ENCODE measurements around the gene ALG10.
"Not testable (repeated sequence)": the region's sequence is repeated elsewhere in the genome, so short reads cannot be mapped to it uniquely, and the experiment has no call there.

Gene ALG10

DNA sequence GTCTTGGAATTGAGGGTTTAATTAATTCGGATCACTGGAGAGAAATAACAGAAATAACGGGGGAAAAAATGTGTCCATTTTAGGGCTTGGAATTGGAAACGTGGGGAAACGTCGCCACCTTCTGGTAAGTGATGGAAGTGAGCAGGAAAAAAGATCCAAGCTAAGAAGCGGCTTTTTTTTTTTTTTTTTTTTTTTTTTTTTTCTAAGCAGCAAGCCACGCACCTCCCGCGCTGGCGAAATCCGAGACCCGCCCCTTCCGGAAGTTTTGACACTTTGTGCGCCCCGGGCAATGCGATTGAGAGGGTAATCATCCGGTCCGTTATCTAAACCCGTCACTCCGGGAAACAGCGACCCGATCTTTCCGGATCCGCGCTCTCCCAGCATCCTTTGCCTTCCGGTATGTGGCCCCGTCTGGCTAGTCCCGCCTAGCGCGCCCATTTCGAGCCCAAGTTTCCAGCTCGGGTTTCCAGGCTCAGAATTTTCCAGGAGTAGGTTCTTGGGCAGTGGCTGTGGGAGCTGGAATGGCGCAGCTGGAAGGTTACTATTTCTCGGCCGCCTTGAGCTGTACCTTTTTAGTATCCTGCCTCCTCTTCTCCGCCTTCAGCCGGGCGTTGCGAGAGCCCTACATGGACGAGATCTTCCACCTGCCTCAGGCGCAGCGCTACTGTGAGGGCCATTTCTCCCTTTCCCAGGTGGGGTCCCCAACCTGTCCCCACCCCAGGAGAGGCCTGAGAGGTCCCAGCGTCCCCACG lies at the start of gene ALG10:
Gene ALG10, plus strand, starts transcription at position 418 of the 752 bp plus-strand sequence. Its CDS starts 104 bp downstream, at position 522.
- Histone ChIP-seq H3K27ac (ENCODE audit: low read depth, low read length) (peak within 1 kb of the TSS; percentile 71), H3K9ac (ENCODE audit: low read depth in 1 of 2, low read length in 2 of 2) (peak within 1 kb of the TSS; percentile 84 to 87), H3K9me3 (ENCODE audit: control insufficient read depth in 1 of 2, low read length in 2 of 2) (no peaks in the 10 kb centered on the region), H3K27me3 (ENCODE audit: control insufficient read depth in 1 of 2, insufficient read depth in 2 of 2, low read length in 2 of 2) (no peaks in the 10 kb centered on the region), H3K36me3 (ENCODE audit: control insufficient read depth in 1 of 2, insufficient read depth in 2 of 2, low read length in 2 of 2) (no peaks in the 10 kb centered on the region), H3K4me3 (ENCODE audit: low read depth in 1 of 2, low read length in 2 of 2) (peak within 1 kb of the TSS; percentile 88 to 94), H3K4me1 (ENCODE audit: control insufficient read depth in 1 of 2, insufficient read depth in 2 of 2, low read length in 2 of 2) (peaks cover 0 to 13% of the 10 kb centered on the region in 2 donors)

GRCh38 chr12:33972884-33973283 lies 49.4 kb upstream of the ALG10 start:
- H3K36me3 ChIP-seq (ENCODE audit: control insufficient read depth in 1 of 2, insufficient read depth in 2 of 2, low read length in 2 of 2); H3K27me3 ChIP-seq (ENCODE audit: control insufficient read depth in 1 of 2, insufficient read depth in 2 of 2, low read length in 2 of 2); H3K9me3 ChIP-seq (ENCODE audit: control insufficient read depth in 1 of 2, low read length in 2 of 2); H3K4me3 ChIP-seq (ENCODE audit: low read depth in 1 of 2, low read length in 2 of 2); H3K4me1 ChIP-seq (ENCODE audit: control insufficient read depth in 1 of 2, insufficient read depth in 2 of 2, low read length in 2 of 2); H3K9ac ChIP-seq (ENCODE audit: low read depth in 1 of 2, low read length in 2 of 2); H3K27ac ChIP-seq (ENCODE audit: low read depth, low read length): not testable (repeated sequence)

- Histone ChIP-seq H3K27ac (ENCODE audit: low read depth, low read length) (no peak overlapping the region), H3K4me3 (ENCODE audit: low read depth in 1 of 2, low read length in 2 of 2) (no peak overlapping the region), H3K36me3 (ENCODE audit: control insufficient read depth in 1 of 2, insufficient read depth in 2 of 2, low read length in 2 of 2) (no peaks in the 10 kb centered on the region), H3K27me3 (ENCODE audit: control insufficient read depth in 1 of 2, insufficient read depth in 2 of 2, low read length in 2 of 2) (no peaks in the 10 kb centered on the region), H3K9me3 (ENCODE audit: control insufficient read depth in 1 of 2, low read length in 2 of 2) (no peaks in the 10 kb centered on the region), H3K4me1 (ENCODE audit: control insufficient read depth in 1 of 2, insufficient read depth in 2 of 2, low read length in 2 of 2) (no peaks in the 10 kb centered on the region), H3K9ac (ENCODE audit: low read depth in 1 of 2, low read length in 2 of 2) (no peak overlapping the region)
Observed at GRCh38 chr12:33977887-33978286, 44.4 kb upstream of the ALG10 start.

- Histone ChIP-seq H3K4me1 (ENCODE audit: control insufficient read depth in 1 of 2, insufficient read depth in 2 of 2, low read length in 2 of 2) (no peaks in the 10 kb centered on the region), H3K27me3 (ENCODE audit: control insufficient read depth in 1 of 2, insufficient read depth in 2 of 2, low read length in 2 of 2) (no peaks in the 10 kb centered on the region), H3K27ac (ENCODE audit: low read depth, low read length) (no peak overlapping the region), H3K4me3 (ENCODE audit: low read depth in 1 of 2, low read length in 2 of 2) (no peak overlapping the region), H3K9ac (ENCODE audit: low read depth in 1 of 2, low read length in 2 of 2) (no peak overlapping the region), H3K9me3 (ENCODE audit: control insufficient read depth in 1 of 2, low read length in 2 of 2) (no peaks in the 10 kb centered on the region), H3K36me3 (ENCODE audit: control insufficient read depth in 1 of 2, insufficient read depth in 2 of 2, low read length in 2 of 2) (no peaks in the 10 kb centered on the region)
Observed at GRCh38 chr12:33988197-33988805, 34.0 kb upstream of the ALG10 start.

GRCh38 chr12:33988913-33989312 lies 33.4 kb upstream of the ALG10 start:
- Histone ChIP-seq H3K36me3 (ENCODE audit: control insufficient read depth in 1 of 2, insufficient read depth in 2 of 2, low read length in 2 of 2) (no peaks in the 10 kb centered on the region), H3K9ac (ENCODE audit: low read depth in 1 of 2, low read length in 2 of 2) (no peak overlapping the region), H3K9me3 (ENCODE audit: control insufficient read depth in 1 of 2, low read length in 2 of 2) (no peaks in the 10 kb centered on the region), H3K27me3 (ENCODE audit: control insufficient read depth in 1 of 2, insufficient read depth in 2 of 2, low read length in 2 of 2) (no peaks in the 10 kb centered on the region), H3K4me3 (ENCODE audit: low read depth in 1 of 2, low read length in 2 of 2) (no peak overlapping the region), H3K4me1 (ENCODE audit: control insufficient read depth in 1 of 2, insufficient read depth in 2 of 2, low read length in 2 of 2) (no peaks in the 10 kb centered on the region), H3K27ac (ENCODE audit: low read depth, low read length) (no peak overlapping the region)

DNA sequence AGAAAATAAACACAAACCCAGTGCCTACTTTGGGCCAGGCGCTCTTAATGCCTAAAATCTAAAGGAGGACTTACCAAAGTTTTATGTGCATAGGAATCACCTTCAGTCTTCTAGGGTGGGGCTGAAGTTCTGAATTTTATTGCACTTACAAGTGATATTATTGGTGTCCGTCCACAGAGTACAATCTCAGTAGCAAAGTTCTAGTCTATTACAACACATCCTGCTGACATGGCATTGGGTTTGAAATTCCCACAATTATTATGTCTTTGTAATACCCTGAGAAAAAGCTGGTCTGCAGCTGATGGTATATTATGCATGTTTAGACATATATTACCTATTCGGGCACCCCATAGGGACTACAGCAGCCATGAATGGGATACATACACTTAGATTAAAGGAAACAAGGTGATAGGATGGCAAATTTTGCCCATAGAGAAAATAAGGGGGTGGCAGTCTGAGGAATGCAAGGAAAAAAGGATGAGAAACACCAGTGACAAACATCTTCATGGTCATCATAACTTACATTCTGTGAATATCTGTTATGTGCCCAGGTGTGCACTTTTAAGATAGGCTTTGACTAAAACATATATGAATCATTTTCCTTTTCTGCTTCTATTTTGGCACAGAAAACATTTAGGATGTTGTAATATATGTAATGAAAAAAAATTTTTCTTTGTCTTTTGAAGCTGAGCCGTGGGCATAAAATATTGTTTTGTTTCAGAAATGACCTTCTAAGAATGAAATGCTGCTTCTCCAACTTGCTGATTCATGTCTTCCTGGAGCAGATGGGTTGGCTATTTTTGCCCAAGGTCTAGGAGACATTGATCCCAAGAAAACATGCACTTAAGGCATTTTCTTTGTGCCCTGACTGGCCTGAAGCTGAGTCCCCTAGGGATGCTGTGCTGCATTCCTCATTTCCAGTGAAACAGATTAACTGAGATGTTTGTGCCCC lies 27.2 kb upstream of the ALG10 start:
- H3K4me3 ChIP-seq (ENCODE audit: low read depth in 1 of 2, low read length in 2 of 2): no peak overlapping the region
- no peak overlapping the region for H3K9ac ChIP-seq (ENCODE audit: low read depth in 1 of 2, low read length in 2 of 2)
- H3K4me1 ChIP-seq (ENCODE audit: control insufficient read depth in 1 of 2, insufficient read depth in 2 of 2, low read length in 2 of 2): no peaks in the 10 kb centered on the region
- no peaks in the 10 kb centered on the region for H3K9me3 ChIP-seq (ENCODE audit: control insufficient read depth in 1 of 2, low read length in 2 of 2)
- H3K27ac ChIP-seq (ENCODE audit: low read depth, low read length): no peak overlapping the region
- no peaks in the 10 kb centered on the region for H3K36me3 ChIP-seq (ENCODE audit: control insufficient read depth in 1 of 2, insufficient read depth in 2 of 2, low read length in 2 of 2)
- no peaks in the 10 kb centered on the region for H3K27me3 ChIP-seq (ENCODE audit: control insufficient read depth in 1 of 2, insufficient read depth in 2 of 2, low read length in 2 of 2)

GRCh38 chr12:34008835-34009234 lies 13.5 kb upstream of the ALG10 start:
- H3K9me3 ChIP-seq (ENCODE audit: control insufficient read depth in 1 of 2, low read length in 2 of 2); H3K27me3 ChIP-seq (ENCODE audit: control insufficient read depth in 1 of 2, insufficient read depth in 2 of 2, low read length in 2 of 2); H3K36me3 ChIP-seq (ENCODE audit: control insufficient read depth in 1 of 2, insufficient read depth in 2 of 2, low read length in 2 of 2); H3K9ac ChIP-seq (ENCODE audit: low read depth in 1 of 2, low read length in 2 of 2); H3K4me3 ChIP-seq (ENCODE audit: low read depth in 1 of 2, low read length in 2 of 2); H3K27ac ChIP-seq (ENCODE audit: low read depth, low read length); H3K4me1 ChIP-seq (ENCODE audit: control insufficient read depth in 1 of 2, insufficient read depth in 2 of 2, low read length in 2 of 2): not testable (repeated sequence)

- Histone ChIP-seq H3K27ac (ENCODE audit: low read depth, low read length) (no peak overlapping the region), H3K9me3 (ENCODE audit: control insufficient read depth in 1 of 2, low read length in 2 of 2) (no peaks in the 10 kb centered on the region), H3K4me3 (ENCODE audit: low read depth in 1 of 2, low read length in 2 of 2) (no peak overlapping the region), H3K27me3 (ENCODE audit: control insufficient read depth in 1 of 2, insufficient read depth in 2 of 2, low read length in 2 of 2) (no peaks in the 10 kb centered on the region), H3K4me1 (ENCODE audit: control insufficient read depth in 1 of 2, insufficient read depth in 2 of 2, low read length in 2 of 2) (no peaks in the 10 kb centered on the region), H3K36me3 (ENCODE audit: control insufficient read depth in 1 of 2, insufficient read depth in 2 of 2, low read length in 2 of 2) (no peaks in the 10 kb centered on the region), H3K9ac (ENCODE audit: low read depth in 1 of 2, low read length in 2 of 2) (no peak overlapping the region)
Observed at GRCh38 chr12:34016361-34016760, 5.9 kb upstream of the ALG10 start.

DNA sequence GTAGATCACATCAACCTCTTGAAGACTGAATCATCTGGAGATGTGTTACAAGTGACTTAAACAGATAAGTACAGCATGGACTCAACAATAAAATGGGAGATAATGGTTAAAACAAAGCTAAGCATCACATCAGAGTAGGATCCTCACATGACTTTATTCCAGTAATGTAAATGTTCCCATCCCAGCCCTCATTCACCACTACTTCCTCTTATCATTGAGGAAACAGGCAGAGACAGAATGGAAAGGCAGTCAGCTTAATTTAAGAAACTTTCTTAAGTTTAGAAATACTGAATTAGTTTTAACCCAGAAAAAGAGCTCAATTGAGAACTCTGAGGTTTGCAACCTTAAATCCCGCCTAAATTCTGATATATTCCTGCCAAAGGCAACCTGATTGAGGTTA lies 1.2 kb upstream of the ALG10 start:
- Histone ChIP-seq H3K36me3 (ENCODE audit: control insufficient read depth in 1 of 2, insufficient read depth in 2 of 2, low read length in 2 of 2) (no peaks in the 10 kb centered on the region), H3K9me3 (ENCODE audit: control insufficient read depth in 1 of 2, low read length in 2 of 2) (no peaks in the 10 kb centered on the region), H3K27ac (ENCODE audit: low read depth, low read length) (no peak overlapping the region), H3K4me3 (ENCODE audit: low read depth in 1 of 2, low read length in 2 of 2) (no peak overlapping the region), H3K27me3 (ENCODE audit: control insufficient read depth in 1 of 2, insufficient read depth in 2 of 2, low read length in 2 of 2) (no peaks in the 10 kb centered on the region), H3K9ac (ENCODE audit: low read depth in 1 of 2, low read length in 2 of 2) (no peak overlapping the region), H3K4me1 (ENCODE audit: control insufficient read depth in 1 of 2, insufficient read depth in 2 of 2, low read length in 2 of 2) (peaks cover 0 to 13% of the 10 kb centered on the region in 2 donors)

GRCh38 chr12:34027661-34028060 lies 5.4 kb downstream of the ALG10 start:
- H3K27me3 ChIP-seq (ENCODE audit: control insufficient read depth in 1 of 2, insufficient read depth in 2 of 2, low read length in 2 of 2); H3K27ac ChIP-seq (ENCODE audit: low read depth, low read length); H3K36me3 ChIP-seq (ENCODE audit: control insufficient read depth in 1 of 2, insufficient read depth in 2 of 2, low read length in 2 of 2); H3K4me3 ChIP-seq (ENCODE audit: low read depth in 1 of 2, low read length in 2 of 2); H3K9ac ChIP-seq (ENCODE audit: low read depth in 1 of 2, low read length in 2 of 2); H3K9me3 ChIP-seq (ENCODE audit: control insufficient read depth in 1 of 2, low read length in 2 of 2); H3K4me1 ChIP-seq (ENCODE audit: control insufficient read depth in 1 of 2, insufficient read depth in 2 of 2, low read length in 2 of 2): not testable (repeated sequence)

Measured in duodenal mucosa (tissue), 2 donors.